Neural cell (in vitro differentiated cells): Measurements from ENCODE around the gene CPOX. TPM values are rescaled to one million over a fixed set of nuclear protein-coding genes. Genes with fewer than 3 reads are reported as not detected.

Experiments
- H2AFZ ChIP-seq: fragments of 200-600, 300-800 bp; sonication (generic), shearing (Covaris generic); 2 replicates; pipeline ENCODE4 v1.6.0; 2014; ENCODE audit warnings: low read depth, mild to moderate bottlenecking, antibody characterized with exemption, low read length, moderate library complexity
- H3F3A ChIP-seq: fragments of 200-600 bp; shearing (Covaris generic); 2 replicates; pipeline ENCODE4 v1.6.1; 2016; ENCODE audit warnings: mild to moderate bottlenecking, moderate library complexity, mixed read lengths, antibody characterized with exemption, low read length; ENCODE audit not compliant: insufficient read depth, poor library complexity, severe bottlenecking
- H3K27ac ChIP-seq: fragments of 200-600, 300-800 bp; sonication (generic), shearing (Covaris generic); 2 replicates; pipeline ENCODE4 v1.5.1; 2014; ENCODE audit warnings: mild to moderate bottlenecking, low read length, moderate library complexity
- H3K27me3 ChIP-seq: fragments of 300-800, 200-600 bp; sonication (generic), shearing (Covaris generic); 2 replicates; pipeline ENCODE4 v1.6.0; 2014; ENCODE audit warnings: mild to moderate bottlenecking, low read depth, low read length, moderate library complexity; ENCODE audit not compliant: insufficient read depth
- H3K36me3 ChIP-seq: fragments of 300-800, 200-600 bp; sonication (generic), shearing (Covaris generic); 2 replicates; pipeline ENCODE4 v1.5.1; 2014; ENCODE audit warnings: mild to moderate bottlenecking, antibody characterized with exemption, low read length, moderate library complexity; ENCODE audit not compliant: insufficient read depth
- H3K4me2 ChIP-seq: fragments of 300-800, 200-600 bp; sonication (generic), shearing (Covaris generic); 2 replicates; pipeline ENCODE4 v1.6.0; 2014; ENCODE audit warnings: mild to moderate bottlenecking, low read length
- H3K4me3 ChIP-seq: fragments of 300-800, 200-600 bp; sonication (generic), shearing (Covaris generic); 2 replicates; pipeline ENCODE4 v1.5.1; 2014; ENCODE audit warnings: mild to moderate bottlenecking, low read length, moderate library complexity
- H3K79me2 ChIP-seq: fragments of 200-600 bp; shearing (Covaris generic); replicated peaks from 2 replicates; pipeline ENCODE4 v1.6.0; 2014; ENCODE audit warnings: mild to moderate bottlenecking, low read length, moderate library complexity; ENCODE audit not compliant: insufficient read depth
- H3K9ac ChIP-seq: fragments of 300-800, 200-600 bp; sonication (generic), shearing (Covaris generic); 2 replicates; pipeline ENCODE4 v1.6.1; 2016; ENCODE audit warnings: mild to moderate bottlenecking, low read length, mixed read lengths
- H3K9me2 ChIP-seq: fragments of 200-600 bp; shearing (Covaris generic); 2 replicates; pipeline ENCODE4 v1.6.1; 2016; ENCODE audit warnings: mild to moderate bottlenecking, low read length, mixed read lengths; ENCODE audit not compliant: insufficient read depth
- H3K9me3 ChIP-seq: fragments of 200-600, 300-800 bp; sonication (generic), shearing (Covaris generic); 2 replicates; pipeline ENCODE4 v1.6.1; 2016; ENCODE audit warnings: mild to moderate bottlenecking, mixed run types, low read length, moderate library complexity, mixed read lengths
- H4K20me1 ChIP-seq: fragments of 200-600 bp; shearing (Covaris generic); 2 replicates; pipeline ENCODE4 v1.6.1; 2016; ENCODE audit warnings: mild to moderate bottlenecking, mixed run types; ENCODE audit not compliant: insufficient read depth
- EP300 ChIP-seq: fragments of 450-650 bp; conservative IDR thresholded peaks from 2 replicates; pipeline ENCODE4 v1.6.1; 2014; ENCODE audit warnings: antibody characterized with exemption, mild to moderate bottlenecking, moderate library complexity; ENCODE audit not compliant: poor library complexity, severe bottlenecking
- EZH2 ChIP-seq: fragments of 200-600, 300-800 bp; shearing (Covaris generic), sonication (generic); IDR thresholded peaks from 2 replicates; pipeline ENCODE4 v1.6.1; 2014; ENCODE audit warnings: antibody characterized with exemption, low read length, borderline replicate concordance, mild to moderate bottlenecking; ENCODE audit not compliant: insufficient read depth, poor library complexity, severe bottlenecking
- MXI1 ChIP-seq: fragments of 450-650 bp; conservative IDR thresholded peaks from 2 replicates; pipeline ENCODE4 v1.6.1; 2014; ENCODE audit warnings: antibody characterized with exemption, mild to moderate bottlenecking; ENCODE audit not compliant: poor library complexity, severe bottlenecking
- POLR2AphosphoS5 ChIP-seq: IDR thresholded peaks from 2 replicates; pipeline ENCODE4 v1.6.1; 2012
- RAD21 ChIP-seq: fragments of 450-650 bp; conservative IDR thresholded peaks from 2 replicates; pipeline ENCODE4 v1.6.1; 2014; ENCODE audit warnings: antibody characterized with exemption, mild to moderate bottlenecking, moderate library complexity
- SMC3 ChIP-seq: fragments of 450-650 bp; conservative IDR thresholded peaks from 2 replicates; pipeline ENCODE4 v1.6.1; 2014; ENCODE audit warnings: antibody characterized with exemption, mild to moderate bottlenecking, moderate library complexity; ENCODE audit not compliant: poor library complexity
- TAF1 ChIP-seq: IDR thresholded peaks from 2 replicates; pipeline ENCODE4 v1.6.1; 2012; ENCODE audit warnings: low read depth
- polyA plus RNA-seq: library from polyadenylated mRNA; depleted of rRNA; stranded (reverse); fragments of >200 nt; gene quantifications from 2 replicates; pipeline ENCODE4 v1.2.3, GENCODE V29; 2014
- TF ChIP-seq, protein P1 (sequence below): IDR thresholded peaks from 2 replicates; pipeline ENCODE4 v1.6.1; 2012; ENCODE audit warnings: borderline replicate concordance
- TF ChIP-seq, protein P2 (sequence below): fragments of 450-650 bp; IDR thresholded peaks from 2 replicates; pipeline ENCODE4 v1.5.1; 2014; ENCODE audit warnings: antibody characterized with exemption, mild to moderate bottlenecking, moderate library complexity; ENCODE audit not compliant: poor library complexity, severe bottlenecking

The CPOX gene
- polyA plus RNA-seq, 1 donor from 2014 or later = 37.4 TPM

DNA sequence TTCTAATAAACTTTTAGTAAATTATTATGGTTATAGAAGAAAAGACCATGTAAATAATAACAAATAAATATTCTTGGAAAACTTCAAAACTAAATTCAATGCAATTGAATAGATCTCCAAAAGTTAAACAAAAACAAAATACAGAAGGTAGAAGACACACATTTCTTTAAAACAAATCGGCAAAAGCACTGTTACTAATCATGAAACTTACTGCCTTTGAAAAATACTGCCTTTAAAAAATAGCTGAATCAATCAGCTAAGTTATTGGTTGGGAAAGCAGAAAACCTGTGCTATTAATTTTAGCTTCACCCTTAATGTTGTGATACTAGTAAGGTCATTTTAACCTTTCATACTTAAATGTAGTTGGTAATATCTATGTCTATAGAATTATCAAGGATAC, 58.7 kb downstream of the CPOX start:
- Histone ChIP-seq H3K4me3 (no peak overlapping the region), H3F3A (no peaks in the 10 kb centered on the region), H3K4me2 (no peak overlapping the region), H3K9me2 (no peaks in the 10 kb centered on the region), H3K36me3 (no peaks in the 10 kb centered on the region), H3K9me3 (no peaks in the 10 kb centered on the region), H3K27me3 (no peaks in the 10 kb centered on the region), H2AFZ (no peak overlapping the region), H3K79me2 (no peaks in the 10 kb centered on the region), H3K9ac (no peak overlapping the region), H3K27ac (no peak overlapping the region), H4K20me1 (no peaks in the 10 kb centered on the region)
- TF ChIP-seq SMC3 (no peak), MXI1 (no peak), EZH2 (no peak), RAD21 (no peak), TAF1 (no peak), EP300 (no peak), POLR2AphosphoS5 (no peak)
- TF ChIP-seq, protein P1, sequence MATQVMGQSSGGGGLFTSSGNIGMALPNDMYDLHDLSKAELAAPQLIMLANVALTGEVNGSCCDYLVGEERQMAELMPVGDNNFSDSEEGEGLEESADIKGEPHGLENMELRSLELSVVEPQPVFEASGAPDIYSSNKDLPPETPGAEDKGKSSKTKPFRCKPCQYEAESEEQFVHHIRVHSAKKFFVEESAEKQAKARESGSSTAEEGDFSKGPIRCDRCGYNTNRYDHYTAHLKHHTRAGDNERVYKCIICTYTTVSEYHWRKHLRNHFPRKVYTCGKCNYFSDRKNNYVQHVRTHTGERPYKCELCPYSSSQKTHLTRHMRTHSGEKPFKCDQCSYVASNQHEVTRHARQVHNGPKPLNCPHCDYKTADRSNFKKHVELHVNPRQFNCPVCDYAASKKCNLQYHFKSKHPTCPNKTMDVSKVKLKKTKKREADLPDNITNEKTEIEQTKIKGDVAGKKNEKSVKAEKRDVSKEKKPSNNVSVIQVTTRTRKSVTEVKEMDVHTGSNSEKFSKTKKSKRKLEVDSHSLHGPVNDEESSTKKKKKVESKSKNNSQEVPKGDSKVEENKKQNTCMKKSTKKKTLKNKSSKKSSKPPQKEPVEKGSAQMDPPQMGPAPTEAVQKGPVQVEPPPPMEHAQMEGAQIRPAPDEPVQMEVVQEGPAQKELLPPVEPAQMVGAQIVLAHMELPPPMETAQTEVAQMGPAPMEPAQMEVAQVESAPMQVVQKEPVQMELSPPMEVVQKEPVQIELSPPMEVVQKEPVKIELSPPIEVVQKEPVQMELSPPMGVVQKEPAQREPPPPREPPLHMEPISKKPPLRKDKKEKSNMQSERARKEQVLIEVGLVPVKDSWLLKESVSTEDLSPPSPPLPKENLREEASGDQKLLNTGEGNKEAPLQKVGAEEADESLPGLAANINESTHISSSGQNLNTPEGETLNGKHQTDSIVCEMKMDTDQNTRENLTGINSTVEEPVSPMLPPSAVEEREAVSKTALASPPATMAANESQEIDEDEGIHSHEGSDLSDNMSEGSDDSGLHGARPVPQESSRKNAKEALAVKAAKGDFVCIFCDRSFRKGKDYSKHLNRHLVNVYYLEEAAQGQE = no peak
- TF ChIP-seq, protein P2, sequence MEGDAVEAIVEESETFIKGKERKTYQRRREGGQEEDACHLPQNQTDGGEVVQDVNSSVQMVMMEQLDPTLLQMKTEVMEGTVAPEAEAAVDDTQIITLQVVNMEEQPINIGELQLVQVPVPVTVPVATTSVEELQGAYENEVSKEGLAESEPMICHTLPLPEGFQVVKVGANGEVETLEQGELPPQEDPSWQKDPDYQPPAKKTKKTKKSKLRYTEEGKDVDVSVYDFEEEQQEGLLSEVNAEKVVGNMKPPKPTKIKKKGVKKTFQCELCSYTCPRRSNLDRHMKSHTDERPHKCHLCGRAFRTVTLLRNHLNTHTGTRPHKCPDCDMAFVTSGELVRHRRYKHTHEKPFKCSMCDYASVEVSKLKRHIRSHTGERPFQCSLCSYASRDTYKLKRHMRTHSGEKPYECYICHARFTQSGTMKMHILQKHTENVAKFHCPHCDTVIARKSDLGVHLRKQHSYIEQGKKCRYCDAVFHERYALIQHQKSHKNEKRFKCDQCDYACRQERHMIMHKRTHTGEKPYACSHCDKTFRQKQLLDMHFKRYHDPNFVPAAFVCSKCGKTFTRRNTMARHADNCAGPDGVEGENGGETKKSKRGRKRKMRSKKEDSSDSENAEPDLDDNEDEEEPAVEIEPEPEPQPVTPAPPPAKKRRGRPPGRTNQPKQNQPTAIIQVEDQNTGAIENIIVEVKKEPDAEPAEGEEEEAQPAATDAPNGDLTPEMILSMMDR = no peak

DNA sequence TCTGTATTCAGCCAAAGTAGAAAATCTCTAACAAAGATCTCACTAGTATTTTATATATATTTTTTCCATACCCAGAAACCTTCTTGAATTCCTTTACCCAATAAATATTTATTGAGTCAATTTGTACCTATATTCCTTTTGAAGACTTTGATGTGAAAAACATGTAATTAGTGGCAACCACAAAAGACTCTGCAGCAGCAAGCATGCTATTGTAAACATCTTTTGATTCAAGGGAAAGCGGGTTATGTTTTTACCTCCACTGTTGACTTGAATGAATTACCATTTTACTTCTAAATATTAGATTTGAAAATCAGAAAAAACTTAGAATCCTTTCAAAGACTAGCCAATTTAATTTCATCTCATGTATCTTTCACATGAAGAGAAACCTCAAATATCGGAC, 59.2 kb downstream of the CPOX start:
- Histone ChIP-seq H3K9me3 (no peaks in the 10 kb centered on the region), H3K79me2 (no peaks in the 10 kb centered on the region), H3K4me2 (no peak overlapping the region), H3K4me3 (no peak overlapping the region), H3K9me2 (no peaks in the 10 kb centered on the region), H4K20me1 (no peaks in the 10 kb centered on the region), H3K27me3 (no peaks in the 10 kb centered on the region), H2AFZ (no peak overlapping the region), H3K9ac (no peak overlapping the region), H3F3A (no peaks in the 10 kb centered on the region), H3K36me3 (no peaks in the 10 kb centered on the region), H3K27ac (no peak overlapping the region)
- TF ChIP-seq MXI1 = no peak
- no peak for TF ChIP-seq EZH2
- TF ChIP-seq, protein P2 = no peak
- no peak for TF ChIP-seq SMC3
- no peak for TF ChIP-seq EP300
- TF ChIP-seq TAF1 = no peak
- TF ChIP-seq, protein P1 = no peak
- no peak for TF ChIP-seq RAD21
- TF ChIP-seq POLR2AphosphoS5 = no peak
